Hepatocyte (in vitro differentiated cells): ENCODE measurements around the gene SNRPA1.

Source experiments
- EZH2 ChIP-seq: fragments of 200-600 bp; sonication (generic); IDR thresholded peaks from 2 replicates; pipeline ENCODE4 v1.6.1; 2016; ENCODE audit warnings: antibody characterized with exemption, mild to moderate bottlenecking, borderline replicate concordance
- EZH2phosphoT487 ChIP-seq: fragments of 200-600 bp; sonication (generic); IDR thresholded peaks from one replicate; pipeline ENCODE4 v1.6.1; 2018; ENCODE audit warnings: antibody characterized with exemption, mild to moderate bottlenecking, low read depth, moderate library complexity; ENCODE audit not compliant: unreplicated experiment, severe bottlenecking
- TF ChIP-seq, protein P1 (sequence below): fragments of 200-600 bp; sonication (generic); IDR thresholded peaks from 2 replicates; pipeline ENCODE4 v1.5.1; 2016; ENCODE audit warnings: antibody characterized with exemption, mild to moderate bottlenecking; ENCODE audit not compliant: poor library complexity

DNA sequence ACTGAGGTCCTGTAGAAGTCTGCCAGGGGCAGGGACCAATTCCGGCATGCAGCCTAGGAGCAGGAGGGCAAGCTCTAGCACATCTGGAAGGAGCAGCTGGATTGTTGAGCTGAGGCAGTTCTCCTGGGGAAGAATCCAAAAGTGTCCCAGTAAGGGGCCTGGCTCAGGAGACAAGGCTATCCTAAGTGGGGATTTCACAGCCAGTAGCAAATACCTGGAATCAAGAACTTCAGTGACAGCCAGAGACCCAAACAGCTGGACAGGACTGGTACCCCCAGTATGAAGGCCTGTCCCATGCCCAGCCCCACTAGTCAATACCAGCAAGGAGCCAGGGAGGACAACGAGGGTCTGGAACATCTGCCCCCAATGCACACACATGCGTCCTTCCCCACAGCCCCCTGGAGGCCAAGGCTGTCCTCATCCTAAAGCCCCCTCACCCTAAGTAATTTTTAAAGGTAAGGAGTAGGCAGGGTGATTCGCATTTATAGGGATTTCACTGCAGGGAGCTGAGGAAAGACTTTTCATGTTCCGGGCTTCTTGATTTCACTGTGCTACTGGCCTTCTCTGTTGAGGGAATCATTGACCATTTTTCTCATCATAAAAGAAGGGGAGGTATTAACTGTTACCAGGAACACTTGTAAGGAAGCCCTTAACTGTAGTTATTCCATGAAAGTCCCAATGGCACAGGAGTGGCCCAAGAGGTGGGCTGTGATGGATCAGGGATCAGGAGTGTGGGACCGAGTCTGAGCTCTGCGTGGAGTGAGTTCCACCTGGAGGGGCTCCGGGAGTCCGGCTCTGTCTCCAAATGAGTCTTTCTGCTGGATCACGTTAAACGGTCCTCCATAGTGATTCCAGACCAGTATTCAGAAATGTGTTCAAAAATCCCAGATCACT is 40.6 kb downstream of the SNRPA1 start:
- TF ChIP-seq, protein P1, sequence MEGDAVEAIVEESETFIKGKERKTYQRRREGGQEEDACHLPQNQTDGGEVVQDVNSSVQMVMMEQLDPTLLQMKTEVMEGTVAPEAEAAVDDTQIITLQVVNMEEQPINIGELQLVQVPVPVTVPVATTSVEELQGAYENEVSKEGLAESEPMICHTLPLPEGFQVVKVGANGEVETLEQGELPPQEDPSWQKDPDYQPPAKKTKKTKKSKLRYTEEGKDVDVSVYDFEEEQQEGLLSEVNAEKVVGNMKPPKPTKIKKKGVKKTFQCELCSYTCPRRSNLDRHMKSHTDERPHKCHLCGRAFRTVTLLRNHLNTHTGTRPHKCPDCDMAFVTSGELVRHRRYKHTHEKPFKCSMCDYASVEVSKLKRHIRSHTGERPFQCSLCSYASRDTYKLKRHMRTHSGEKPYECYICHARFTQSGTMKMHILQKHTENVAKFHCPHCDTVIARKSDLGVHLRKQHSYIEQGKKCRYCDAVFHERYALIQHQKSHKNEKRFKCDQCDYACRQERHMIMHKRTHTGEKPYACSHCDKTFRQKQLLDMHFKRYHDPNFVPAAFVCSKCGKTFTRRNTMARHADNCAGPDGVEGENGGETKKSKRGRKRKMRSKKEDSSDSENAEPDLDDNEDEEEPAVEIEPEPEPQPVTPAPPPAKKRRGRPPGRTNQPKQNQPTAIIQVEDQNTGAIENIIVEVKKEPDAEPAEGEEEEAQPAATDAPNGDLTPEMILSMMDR: no peak
- TF ChIP-seq EZH2 (no peak), EZH2phosphoT487 (no peak)
